Endodermal cell (in vitro differentiated cells): ENCODE data around the gene LLGL2. TPM values are rescaled to one million over a fixed set of nuclear protein-coding genes. Genes with fewer than 3 reads are reported as not detected.

Experiments used
- DNase-seq: peaks from one replicate; pipeline ENCODE4 v3.0.0-alpha.2; 2017
- H3K27ac ChIP-seq: 2 replicates; pipeline ENCODE4 v1.5.1; 2013; ENCODE audit warnings: mild to moderate bottlenecking, low read depth, low read length, moderate library complexity
- H3K27me3 ChIP-seq: 2 replicates; pipeline ENCODE4 v1.6.1; 2013; ENCODE audit warnings: mild to moderate bottlenecking, low read length, moderate library complexity; ENCODE audit not compliant: insufficient read depth, control insufficient read depth, poor library complexity, severe bottlenecking
- H3K36me3 ChIP-seq: 2 replicates; pipeline ENCODE4 v1.7.0; 2013; ENCODE audit warnings: mild to moderate bottlenecking, low read length, moderate library complexity; ENCODE audit not compliant: control insufficient read depth, insufficient read depth
- H3K4me1 ChIP-seq: one replicate; pipeline ENCODE4 v1.7.0; 2013; ENCODE audit warnings: low read length; ENCODE audit not compliant: control insufficient read depth, insufficient read depth
- H3K4me3 ChIP-seq: 2 replicates; pipeline ENCODE4 v1.5.1; 2013; ENCODE audit warnings: mild to moderate bottlenecking, low read length, moderate library complexity
- H3K9ac ChIP-seq: 2 replicates; pipeline ENCODE4 v1.6.1; 2013; ENCODE audit warnings: mild to moderate bottlenecking, low read length, moderate library complexity; ENCODE audit not compliant: poor library complexity, severe bottlenecking; ENCODE audit errors: extremely low read depth
- H3K9me3 ChIP-seq: 2 replicates; pipeline ENCODE4 v1.6.1; 2013; ENCODE audit warnings: mild to moderate bottlenecking, low read length, moderate library complexity; ENCODE audit not compliant: control insufficient read depth
- H3K27ac Mint-ChIP-seq: 2 replicates; pipeline ENCODE4 v1.8.0; 2020; ENCODE audit warnings: mixed read lengths
- H3K27me3 Mint-ChIP-seq: 2 replicates; pipeline ENCODE4 v1.8.0; 2021; ENCODE audit warnings: mild to moderate bottlenecking, mixed read lengths; ENCODE audit not compliant: insufficient read depth
- H3K36me3 Mint-ChIP-seq: 2 replicates; pipeline ENCODE4 v1.8.0; 2020; ENCODE audit warnings: low read depth, mixed read lengths
- H3K4me1 Mint-ChIP-seq: 2 replicates; pipeline ENCODE4 v1.8.0; 2020; ENCODE audit warnings: mixed read lengths
- H3K4me3 Mint-ChIP-seq: 2 replicates; pipeline ENCODE4 v1.8.0; 2020; ENCODE audit warnings: mild to moderate bottlenecking, moderate library complexity, mixed read lengths
- H3K9me3 Mint-ChIP-seq: 2 replicates; pipeline ENCODE4 v1.8.0; 2020; ENCODE audit warnings: mild to moderate bottlenecking, mixed read lengths
- CTCF ChIP-seq: fragments of 200-600 bp; sonication (generic); conservative IDR thresholded peaks from 2 replicates; pipeline ENCODE4 v1.5.0; 2021; ENCODE audit warnings: antibody characterized with exemption, mild to moderate bottlenecking
- WGBS, 2 experiments: methylation state at CpG; one replicate each; pipeline versions ENCODE4 v1.1.5 to v1.1.7; 2013; ENCODE audit warnings: missing lambda C conversion rate in 2 of 2, mixed read lengths in 1 of 2; ENCODE audit not compliant: insufficient coverage in 1 of 2, insufficient read length in 1 of 2; 5-methylcytosine and 5-hydroxymethylcytosine counted together
- total RNA-seq, 2 donors: library from RNA; stranded (reverse); fragmentation: NEBNext Ultra II Directional in 1 of 2; extraction: Animal tissue kit (Norgen Biotek cat#: 25700) in 1 of 2; gene quantifications; 2 replicates in 1 of 2; 3 replicates in 1 of 2; pipeline ENCODE4 v1.2.1, GENCODE V29; 2021

Gene LLGL2
- total RNA-seq, 2 donors from 2014 or later = 128 to 149 TPM

DNA sequence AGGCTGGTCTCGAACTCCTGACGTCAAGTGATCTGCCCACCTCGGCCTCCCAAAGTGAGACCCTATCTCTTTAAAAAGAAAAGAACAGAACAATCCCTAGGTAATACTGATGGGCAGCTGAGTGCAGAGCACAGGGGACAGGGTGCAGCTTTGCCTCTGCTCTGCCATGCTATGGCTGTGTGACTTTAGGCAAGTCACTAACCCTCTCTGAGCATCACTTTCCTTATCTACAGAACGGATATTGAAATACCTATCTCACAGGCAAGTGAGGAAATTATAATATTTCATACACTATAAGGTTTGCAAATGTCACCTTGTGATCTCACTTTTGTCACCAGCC is 14.3 kb upstream of the LLGL2 start:
- Mint-ChIP-seq H3K4me1 (no peaks in the 10 kb centered on the region), H3K27me3 (no peaks in the 10 kb centered on the region), H3K9me3 (no peaks in the 10 kb centered on the region), H3K4me3 (no peak overlapping the region), H3K27ac (no peak overlapping the region), H3K36me3 (peaks cover 12% of the 10 kb centered on the region)
- H3K27me3 ChIP-seq = no peaks in the 10 kb centered on the region
- H3K27ac ChIP-seq = no peak overlapping the region
- 89 to 96% methylated on average over 4 of the region's 4 CpGs for WGBS, 2 experiments
- TF ChIP-seq CTCF = no peak
- DNase-seq = no peak
- peaks cover 7% of the 10 kb centered on the region for H3K4me1 ChIP-seq
- no peak overlapping the region for H3K9ac ChIP-seq
- peaks cover 28% of the 10 kb centered on the region for H3K36me3 ChIP-seq
- no peak overlapping the region for H3K4me3 ChIP-seq
- H3K9me3 ChIP-seq = no peaks in the 10 kb centered on the region

DNA sequence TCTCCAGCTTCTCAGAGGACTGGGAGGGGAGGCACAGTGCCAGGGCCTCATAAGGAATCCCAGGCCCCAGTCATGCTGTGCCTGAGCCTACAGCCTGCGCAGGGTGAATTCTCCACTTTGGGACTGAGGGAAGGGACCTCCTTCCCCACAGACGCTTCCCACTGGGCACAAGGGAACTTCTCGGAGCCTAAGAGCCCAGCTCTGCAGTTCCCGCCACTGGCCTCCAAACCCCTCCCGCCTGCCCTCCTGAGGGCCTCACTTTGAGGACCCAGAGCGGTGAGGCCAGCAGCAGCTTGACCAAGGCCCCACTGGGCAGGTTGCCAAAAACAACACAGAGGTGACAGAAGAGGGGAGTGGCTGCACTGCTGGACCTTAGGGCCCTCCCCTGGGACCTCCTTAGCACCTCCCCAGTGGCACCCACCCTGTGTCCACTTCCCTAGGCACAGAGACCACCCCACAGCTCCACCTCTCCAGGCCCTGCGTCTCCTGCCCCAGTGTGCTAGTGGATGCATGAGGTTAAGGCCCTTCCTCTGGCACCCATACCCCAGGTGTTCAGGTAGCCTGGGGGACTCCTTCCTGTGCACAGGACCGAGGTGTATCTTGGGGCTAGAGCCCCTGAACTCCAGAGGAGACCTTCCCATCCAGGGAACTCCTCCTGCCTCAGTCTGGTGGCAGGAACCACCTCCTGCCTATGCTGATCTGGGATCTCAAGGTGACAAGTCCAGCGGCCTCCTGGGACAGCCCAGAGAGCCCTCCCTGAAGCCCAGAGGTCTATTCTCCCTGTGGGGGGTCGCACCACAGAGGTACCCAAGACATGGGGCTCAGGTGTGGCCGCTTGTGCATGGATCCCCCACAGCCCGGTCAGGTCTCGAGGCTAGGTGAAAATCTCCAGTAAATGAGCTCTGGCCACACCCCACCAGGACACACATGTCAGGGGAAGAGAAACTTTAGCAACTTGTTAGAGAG is 13.6 kb upstream of the LLGL2 start:
- Histone ChIP-seq H3K27me3 (no peaks in the 10 kb centered on the region), H3K9me3 (no peaks in the 10 kb centered on the region), H3K9ac (no peak overlapping the region), H3K4me1 (peaks cover 7% of the 10 kb centered on the region), H3K36me3 (peaks cover 24% of the 10 kb centered on the region), H3K27ac (no peak overlapping the region), H3K4me3 (no peak overlapping the region)
- TF ChIP-seq CTCF = no peak
- Mint-ChIP-seq H3K9me3 (no peaks in the 10 kb centered on the region), H3K27me3 (no peaks in the 10 kb centered on the region), H3K4me3 (no peak overlapping the region), H3K36me3 (peaks cover 12% of the 10 kb centered on the region), H3K27ac (peak overlapping the region; percentile 55), H3K4me1 (no peaks in the 10 kb centered on the region)
- WGBS, 2 experiments = 83 to 87% methylated on average over 8 to 13 of the region's 13 CpGs
- no peak for DNase-seq

DNA sequence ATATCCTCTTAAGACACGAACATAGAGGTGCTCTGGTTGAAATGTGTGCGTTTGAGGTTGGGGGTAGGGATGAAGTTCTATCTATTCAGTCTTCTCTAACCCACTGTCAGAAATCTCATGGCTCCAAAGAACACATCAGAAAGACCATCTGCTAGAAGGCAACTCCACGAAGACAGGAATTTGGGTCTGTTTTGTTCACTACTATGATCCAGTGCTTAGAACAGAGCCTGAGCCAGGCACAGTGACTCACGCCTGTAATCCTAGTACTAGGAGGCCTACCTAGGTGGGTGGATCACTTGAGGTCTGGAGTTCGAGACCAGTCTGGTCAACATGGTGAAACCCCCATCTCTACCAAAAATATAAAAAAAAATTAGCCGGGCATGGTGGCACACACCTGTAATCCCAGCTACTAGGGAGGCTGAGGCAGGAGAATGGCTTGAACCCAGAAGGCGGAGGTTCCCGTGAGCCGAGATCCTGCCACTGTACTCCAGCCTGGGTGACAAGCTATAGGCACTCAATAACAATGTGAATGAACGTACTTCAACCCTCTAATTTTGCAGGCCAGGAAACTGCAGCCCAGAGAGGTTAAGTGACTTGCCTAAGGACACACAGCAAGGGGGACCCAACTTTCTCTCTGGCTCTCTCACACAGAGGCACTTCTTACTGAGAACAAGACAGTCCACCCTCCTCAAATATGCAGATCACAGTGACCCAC is 12.4 kb upstream of the LLGL2 start:
- H3K4me1 ChIP-seq = peaks cover 7% of the 10 kb centered on the region
- Mint-ChIP-seq H3K4me1 (no peaks in the 10 kb centered on the region), H3K27ac (no peak overlapping the region), H3K9me3 (no peaks in the 10 kb centered on the region), H3K36me3 (peaks cover 18% of the 10 kb centered on the region), H3K4me3 (peak overlapping the region; percentile 70), H3K27me3 (no peaks in the 10 kb centered on the region)
- no peak overlapping the region for H3K4me3 ChIP-seq
- no peak overlapping the region for H3K9ac ChIP-seq
- 80 to 85% methylated on average over 8 of the region's 10 CpGs for WGBS, 2 experiments
- H3K9me3 ChIP-seq = no peaks in the 10 kb centered on the region
- no peak for DNase-seq
- no peak for TF ChIP-seq CTCF
- H3K36me3 ChIP-seq = peaks cover 18% of the 10 kb centered on the region
- no peak overlapping the region for H3K27ac ChIP-seq
- H3K27me3 ChIP-seq = no peaks in the 10 kb centered on the region
